Endometrial microvascular endothelial cells (primary cell): ENCODE results near the gene LMAN1L. TPM values are rescaled to one million over a fixed set of nuclear protein-coding genes. Genes with fewer than 3 reads are reported as not detected.

ENCODE experiments used
- in situ Hi-C: cut with HindIII; loops from 2 replicates; pipeline ENCODE4 v1.10.0; 2017; ENCODE audit warnings: low sequenced_read_pairs, low pct_unique_long_range_greater_than_20kb; ENCODE audit errors: inconsistent ontology term
- total RNA-seq: library from RNA; depleted of rRNA; stranded (reverse); fragments of >200 nt; gene quantifications from one replicate; pipeline ENCODE4 v1.2.3, GENCODE V29; 2015; ENCODE audit errors: inconsistent ontology term

LMAN1L gene
- total RNA-seq, 1 donor from 2014 or later: not detected

DNA sequence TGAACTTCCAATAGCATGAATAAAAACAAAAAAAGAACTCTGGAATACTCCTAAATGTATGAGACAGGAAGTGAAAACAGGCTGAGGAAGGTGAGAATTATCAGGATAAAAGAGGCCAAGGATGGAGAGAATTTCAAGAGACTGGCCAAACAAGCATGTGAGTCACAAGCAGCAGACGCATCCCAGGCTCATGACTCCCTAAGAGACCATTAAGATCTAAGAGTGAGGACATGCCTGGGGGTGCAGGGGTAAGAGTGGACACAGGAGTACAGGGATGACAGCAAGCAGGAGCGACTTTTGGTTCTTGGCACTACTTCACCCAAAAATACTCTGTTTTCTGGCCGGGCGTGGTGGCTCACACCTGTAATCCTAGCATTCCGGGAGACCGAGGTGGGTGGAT lies 53.5 kb downstream of the LMAN1L start:
- in situ Hi-C loops: no loop called here

DNA sequence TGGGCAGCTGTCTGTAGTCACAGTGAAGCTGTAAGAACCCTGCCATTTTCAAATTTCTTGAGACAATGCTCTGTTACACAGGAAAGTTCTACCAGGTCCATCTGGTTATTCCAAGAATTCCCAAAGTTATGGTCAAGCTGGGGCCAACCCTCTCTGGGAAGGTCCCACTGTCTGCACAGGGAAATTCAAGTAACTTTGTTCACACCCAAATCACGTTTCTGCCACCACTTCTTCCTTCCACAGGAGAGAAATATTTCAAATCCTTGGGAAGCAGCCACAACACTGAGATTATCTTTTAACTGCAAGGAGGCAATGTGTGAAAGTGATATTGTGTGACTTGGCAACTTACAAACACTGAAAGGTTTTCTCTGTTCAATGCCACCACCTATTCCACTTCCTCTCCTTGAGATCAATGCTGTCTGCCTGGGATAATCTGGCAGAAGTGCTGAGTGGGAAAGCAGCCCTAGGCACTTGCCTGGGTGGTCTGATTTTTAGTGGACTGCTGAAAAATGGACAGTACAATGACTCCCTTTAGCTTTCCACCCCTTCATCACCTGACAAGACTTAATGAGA lies 54.9 kb downstream of the LMAN1L start:
- in situ Hi-C loops: no loop called here

DNA sequence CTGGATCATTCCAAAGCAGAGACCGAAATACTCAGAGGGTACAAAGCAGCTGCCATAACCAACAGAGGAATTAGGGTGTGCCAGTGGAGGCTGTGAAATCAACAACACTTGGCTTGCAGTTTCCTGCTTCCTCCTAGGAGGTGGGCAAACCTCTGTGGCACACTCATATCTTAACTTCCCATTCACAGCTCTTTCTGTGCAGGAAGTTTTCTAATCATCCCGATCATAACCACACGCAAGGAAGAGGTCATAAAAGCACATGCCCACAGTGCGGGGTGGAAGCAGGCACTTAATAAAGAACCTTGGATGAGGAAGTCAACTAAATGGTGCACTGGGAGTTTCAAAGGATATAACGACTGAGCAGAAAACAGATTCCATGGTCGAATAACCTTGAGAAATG lies 55.4 kb downstream of the LMAN1L start:
- in situ Hi-C loops: no loop called here

DNA sequence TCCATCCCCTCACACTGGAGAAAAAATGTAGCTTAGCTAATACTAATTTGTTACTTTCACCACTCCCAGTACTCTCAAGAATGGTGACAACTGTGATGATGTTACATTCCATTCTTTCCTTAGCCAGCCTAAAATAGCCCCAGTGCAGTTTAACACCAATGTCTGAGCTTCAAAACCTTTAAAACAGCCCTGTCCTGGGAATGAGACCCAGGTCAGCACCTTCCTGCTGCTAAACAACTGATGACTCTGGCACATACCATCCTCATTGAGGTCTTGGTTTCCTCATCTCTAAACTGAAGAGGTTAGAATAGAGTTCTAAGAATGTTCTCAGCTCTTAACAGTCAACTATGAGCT lies 56.7 kb downstream of the LMAN1L start:
- in situ Hi-C loops: no loop called here

DNA sequence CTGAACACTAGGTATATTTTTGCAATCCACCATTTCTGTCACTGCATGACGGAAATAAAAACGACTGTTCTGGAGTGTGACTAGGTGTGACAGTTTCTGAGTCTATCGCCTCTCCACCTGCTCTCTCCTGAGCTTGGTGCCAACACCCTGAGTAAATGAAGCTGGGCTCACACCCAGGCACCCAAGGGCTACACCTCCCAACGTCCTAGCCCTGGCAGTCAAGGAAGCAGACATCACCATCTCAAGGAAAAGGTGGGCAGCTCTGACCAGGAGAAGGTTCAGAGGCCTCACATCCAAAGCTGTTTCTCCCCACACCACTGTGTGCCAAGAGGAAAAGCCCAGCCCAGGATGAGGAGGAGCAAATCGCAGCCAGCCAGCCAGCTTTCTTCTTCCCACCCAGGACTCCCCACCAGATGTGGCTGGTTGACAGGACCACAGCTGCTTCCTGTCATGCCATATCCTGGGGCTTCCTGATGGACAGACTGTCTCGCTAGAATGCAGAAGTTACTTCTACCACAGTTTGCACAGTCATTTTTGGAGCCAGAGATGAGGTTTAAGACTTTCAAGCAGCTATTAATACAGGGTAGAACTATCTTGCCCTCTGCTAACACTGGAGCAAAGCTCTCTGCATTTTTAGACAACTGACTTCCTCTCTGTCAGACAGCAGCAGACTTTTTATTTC lies 57.2 kb downstream of the LMAN1L start:
- in situ Hi-C loops: no loop called here

DNA sequence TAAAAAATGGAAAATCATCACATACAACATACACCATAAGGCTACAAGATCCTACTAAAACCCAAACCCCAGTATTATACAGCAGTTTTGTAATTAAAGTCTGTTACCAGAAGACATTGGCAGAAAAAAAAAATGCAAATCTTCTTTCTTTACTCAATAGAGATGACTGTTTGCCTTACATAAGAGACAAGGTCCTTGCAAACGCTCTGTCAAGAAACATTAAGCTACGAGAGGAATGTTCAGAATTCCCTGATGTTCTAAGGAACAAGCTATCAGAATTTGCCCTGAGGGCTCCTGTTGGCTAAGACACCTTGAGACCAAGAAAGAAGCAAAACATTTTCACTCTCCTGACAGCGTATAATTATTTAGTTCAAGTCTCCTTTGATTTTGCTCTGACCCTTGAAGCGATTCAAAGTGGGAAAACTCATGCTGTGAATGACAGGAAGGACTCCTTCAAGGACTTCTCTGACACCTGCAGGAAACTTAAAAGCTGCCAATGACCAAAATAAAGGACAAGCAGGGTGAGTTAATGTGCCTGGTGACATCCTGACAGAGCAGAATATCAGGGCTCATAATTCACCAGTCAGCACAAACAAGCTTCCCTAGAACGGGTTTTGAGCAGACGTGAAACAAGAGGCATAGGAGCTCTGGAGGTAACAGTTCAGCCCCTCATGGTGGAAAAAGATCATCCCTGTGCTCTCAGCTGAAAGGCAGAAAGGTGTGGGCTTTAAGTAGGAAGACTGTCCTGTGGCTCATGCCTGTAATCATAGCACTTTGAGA lies 58.0 kb downstream of the LMAN1L start:
- in situ Hi-C loops: no loop called here

DNA sequence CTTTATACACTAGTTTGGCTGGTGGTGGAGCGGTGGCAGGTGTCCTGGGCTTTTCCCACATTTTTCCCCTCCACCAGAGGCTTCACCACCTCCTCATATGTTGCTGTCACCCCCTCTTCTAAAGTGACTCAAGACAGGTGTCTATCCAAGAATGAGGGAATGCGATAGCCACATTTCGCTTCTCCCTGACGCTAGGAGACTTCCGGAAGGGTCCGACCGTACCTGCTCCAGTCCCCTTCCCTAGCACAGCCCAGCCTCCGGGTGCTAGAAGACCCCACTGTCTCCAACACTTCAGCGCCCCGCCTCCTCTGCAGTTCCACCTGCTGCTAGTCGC lies 60.0 kb downstream of the LMAN1L start:
- in situ Hi-C loops: no loop called here

DNA sequence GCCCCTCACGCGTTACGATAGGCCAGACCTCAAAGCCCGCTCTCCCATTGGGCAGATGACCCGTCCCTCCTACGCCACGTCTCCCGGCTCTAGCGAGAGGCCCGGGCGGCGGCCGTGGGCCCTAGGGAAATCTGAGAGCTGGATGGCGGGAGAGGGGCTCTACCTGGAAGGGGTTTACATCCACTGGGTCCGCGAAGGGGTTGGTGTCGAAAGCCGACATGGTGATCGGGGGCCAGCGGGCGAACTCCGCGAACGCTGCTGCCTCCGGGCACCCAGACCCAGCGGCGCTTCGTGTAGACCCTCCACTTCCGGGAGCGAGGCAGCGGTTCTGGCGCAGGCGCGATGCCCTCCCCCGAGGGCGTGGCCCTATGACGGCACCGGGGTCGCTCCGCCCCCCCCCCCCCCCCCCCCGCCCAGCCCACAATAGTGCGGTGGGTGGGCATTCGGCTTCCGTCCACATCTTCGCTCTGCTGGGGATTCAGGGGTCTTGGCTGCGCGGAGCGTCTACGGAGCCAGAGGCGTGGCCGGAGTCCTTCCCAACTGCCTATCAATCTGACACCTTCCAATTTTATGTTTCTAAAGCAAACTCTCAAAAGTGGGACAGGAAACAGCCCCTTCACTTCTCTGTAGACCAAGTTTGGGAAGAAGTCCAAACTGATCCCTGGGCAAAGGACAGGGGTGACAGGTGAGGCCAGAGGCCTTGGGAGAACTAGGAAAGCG lies 60.6 kb downstream of the LMAN1L start, which contains the start of gene SCAMP2:
Gene SCAMP2 (minus strand): TSS at position 330 of the 720 bp plus-strand sequence. CDS start 110 bp downstream, at position 220.
- in situ Hi-C loops: no loop called here

DNA sequence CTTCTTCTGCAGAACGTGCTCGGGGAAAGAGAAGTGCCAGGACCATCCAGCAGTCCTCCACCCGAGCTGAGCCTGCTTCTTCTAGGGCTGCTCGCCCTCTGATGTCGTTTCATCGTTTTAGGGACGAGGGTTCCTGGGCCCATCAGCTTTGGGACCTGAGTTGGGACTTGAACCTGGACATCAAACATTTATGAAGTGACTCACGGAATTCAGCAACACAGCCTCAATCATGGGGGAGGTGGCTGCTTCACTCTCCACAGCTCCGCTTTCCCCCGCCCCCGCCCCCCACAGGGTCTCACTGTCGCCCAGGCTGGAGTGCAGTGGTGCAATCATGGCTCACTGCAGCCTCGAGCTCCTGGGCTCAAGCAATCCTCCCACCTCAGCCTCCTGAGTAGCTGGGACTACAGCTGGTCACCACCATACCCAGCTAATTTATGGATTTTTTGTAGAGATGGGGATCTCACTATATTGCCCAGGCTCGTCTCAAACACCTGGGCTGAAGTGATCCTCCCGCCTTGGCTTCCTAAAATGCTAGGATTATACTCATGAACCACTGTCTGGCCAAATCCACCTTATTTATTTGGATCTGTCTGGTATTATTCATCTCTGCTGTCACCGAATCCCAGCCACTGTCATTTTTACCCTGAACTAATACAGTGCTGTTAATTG lies 61.3 kb downstream of the LMAN1L start:
- in situ Hi-C loops: no loop called here

Other genes starting within 250 kb of the LMAN1L start
- gene CLK3, start 197.0 kb upstream of the LMAN1L start, total RNA-seq: 91.1 TPM
- 14.2 TPM for gene EDC3, start 116.8 kb upstream of the LMAN1L start, total RNA-seq
- 0.37 TPM for gene CYP1A1, start 87.3 kb upstream of the LMAN1L start, total RNA-seq
- not detected for gene CYP1A2, start 64.0 kb upstream of the LMAN1L start, total RNA-seq
- 35.7 TPM for gene CSK, start 30.8 kb upstream of the LMAN1L start, total RNA-seq
- not detected for gene CPLX3, start 13.8 kb downstream of the LMAN1L start, total RNA-seq
- 40.2 TPM for gene ULK3, start 30.3 kb downstream of the LMAN1L start, total RNA-seq
- gene SCAMP2, start 60.5 kb downstream of the LMAN1L start, total RNA-seq: 93.2 TPM
- 48.7 TPM for gene MPI, start 77.2 kb downstream of the LMAN1L start, total RNA-seq
- 30.4 TPM for gene FAM219B, start 94.0 kb downstream of the LMAN1L start, total RNA-seq
- gene COX5A, start 125.2 kb downstream of the LMAN1L start, total RNA-seq: 116 TPM
- gene RPP25, start 143.9 kb downstream of the LMAN1L start, total RNA-seq: 11.8 TPM
- 27.4 TPM for gene SCAMP5, start 182.7 kb downstream of the LMAN1L start, total RNA-seq
- 29.0 TPM for gene PPCDC, start 210.8 kb downstream of the LMAN1L start, total RNA-seq